ENCODE data around the gene AHR. TPM values are rescaled to one million over a fixed set of nuclear protein-coding genes. Genes with fewer than 3 reads are reported as not detected.

Gene AHR
- total RNA-seq, 1 experiment from 2014 or later = 39.0 TPM

GRCh38 chr7:17336168-17336567 is 37.7 kb downstream of the AHR start:
- POLR2A ChIA-PET = no interaction called here
- no peak for DNase-seq
- H3K4me1 Mint-ChIP-seq (ENCODE audit: low read depth, unreplicated experiment) = no peaks in the 10 kb centered on the region
- Histone ChIP-seq H3K9me3 (no peaks in the 10 kb centered on the region), H3K27me3 (replicated peaks; ENCODE audit: control insufficient read depth, insufficient read depth, low read length) (no peaks in the 10 kb centered on the region), H3K36me3 (ENCODE audit: control insufficient read depth, insufficient read depth, low read length) (peaks cover 3% of the 10 kb centered on the region; the same call in 1 of the 2 replicates), H3K4me1 (no peaks in the 10 kb centered on the region), H3K4me3 (ENCODE audit: low read depth, low read length) (no peak overlapping the region)
- no peak overlapping the region for H3K4me3 Mint-ChIP-seq (ENCODE audit: unreplicated experiment)
- no peaks in the 10 kb centered on the region for H3K9me3 Mint-ChIP-seq (ENCODE audit: unreplicated experiment)
- H3K36me3 Mint-ChIP-seq (ENCODE audit: insufficient read depth, unreplicated experiment) = peaks cover 27% of the 10 kb centered on the region
- H3K27me3 Mint-ChIP-seq (ENCODE audit: insufficient read depth, unreplicated experiment) = no peaks in the 10 kb centered on the region
- BruUV-seq (replicated peaks) = no TSS peak
- no peak overlapping the region for H3K27ac Mint-ChIP-seq (ENCODE audit: unreplicated experiment)
- intact Hi-C loops (cut with micrococcal nuclease; ENCODE audit: unreplicated experiment) = no loop called here
- CTCF ChIA-PET = no interaction called here
- no peak for TF ChIP-seq CTCF (IDR thresholded peaks at IDR 0.05; ENCODE audit: insufficient read depth in 1 of 2, low read depth in 1 of 2, low read length in 1 of 2, severe bottlenecking in 1 of 2, unreplicated experiment in 1 of 2)

- Histone ChIP-seq H3K9me3 (no peaks in the 10 kb centered on the region), H3K4me1 (no peaks in the 10 kb centered on the region), H3K27me3 (replicated peaks; ENCODE audit: control insufficient read depth, insufficient read depth, low read length) (no peaks in the 10 kb centered on the region), H3K36me3 (ENCODE audit: control insufficient read depth, insufficient read depth, low read length) (peaks cover 3% of the 10 kb centered on the region; the same call in 1 of the 2 replicates), H3K4me3 (ENCODE audit: low read depth, low read length) (no peak overlapping the region)
- TF ChIP-seq CTCF (IDR thresholded peaks at IDR 0.05; ENCODE audit: insufficient read depth in 1 of 2, low read depth in 1 of 2, low read length in 1 of 2, severe bottlenecking in 1 of 2, unreplicated experiment in 1 of 2) = no peak
- Mint-ChIP-seq H3K4me1 (ENCODE audit: low read depth, unreplicated experiment) (no peaks in the 10 kb centered on the region), H3K36me3 (ENCODE audit: insufficient read depth, unreplicated experiment) (peaks cover 32% of the 10 kb centered on the region), H3K4me3 (ENCODE audit: unreplicated experiment) (no peak overlapping the region), H3K27me3 (ENCODE audit: insufficient read depth, unreplicated experiment) (no peaks in the 10 kb centered on the region), H3K9me3 (ENCODE audit: unreplicated experiment) (no peaks in the 10 kb centered on the region), H3K27ac (ENCODE audit: unreplicated experiment) (no peak overlapping the region)
- CTCF ChIA-PET = no interaction called here
- TSS peak; percentile 7 for BruUV-seq (replicated peaks)
- intact Hi-C loops (cut with micrococcal nuclease; ENCODE audit: unreplicated experiment) = no loop called here
- POLR2A ChIA-PET = no interaction called here
- no peak for DNase-seq
These were observed 40.7 kb downstream of the AHR start for GRCh38 chr7:17339139-17339538.

GRCh38 chr7:17339952-17340351 is 41.5 kb downstream of the AHR start:
- ChIA-PET POLR2A (no interaction called here), CTCF (no interaction called here)
- H3K36me3 Mint-ChIP-seq (ENCODE audit: insufficient read depth, unreplicated experiment) = peaks cover 32% of the 10 kb centered on the region
- intact Hi-C loops (cut with micrococcal nuclease; ENCODE audit: unreplicated experiment) = no loop called here
- H3K27me3 Mint-ChIP-seq (ENCODE audit: insufficient read depth, unreplicated experiment) = no peaks in the 10 kb centered on the region
- TF ChIP-seq CTCF (IDR thresholded peaks at IDR 0.05; ENCODE audit: insufficient read depth in 1 of 2, low read depth in 1 of 2, low read length in 1 of 2, severe bottlenecking in 1 of 2, unreplicated experiment in 1 of 2) = no peak
- Histone ChIP-seq H3K4me1 (no peaks in the 10 kb centered on the region), H3K4me3 (ENCODE audit: low read depth, low read length) (no peak overlapping the region), H3K9me3 (no peaks in the 10 kb centered on the region), H3K36me3 (ENCODE audit: control insufficient read depth, insufficient read depth, low read length) (peaks cover 3% of the 10 kb centered on the region; the same call in 1 of the 2 replicates), H3K27me3 (replicated peaks; ENCODE audit: control insufficient read depth, insufficient read depth, low read length) (no peaks in the 10 kb centered on the region)
- no peaks in the 10 kb centered on the region for H3K4me1 Mint-ChIP-seq (ENCODE audit: low read depth, unreplicated experiment)
- no TSS peak for BruUV-seq (replicated peaks)
- no peaks in the 10 kb centered on the region for H3K9me3 Mint-ChIP-seq (ENCODE audit: unreplicated experiment)
- DNase-seq = no peak
- H3K4me3 Mint-ChIP-seq (ENCODE audit: unreplicated experiment) = no peak overlapping the region
- H3K27ac Mint-ChIP-seq (ENCODE audit: unreplicated experiment) = no peak overlapping the region

All from Caco-2 (cell line).